Esophagus mucosa (tissue), 1 donor: ENCODE data around the gene SLC25A44. TPM values are rescaled to one million over a fixed set of nuclear protein-coding genes. Genes with fewer than 3 reads are reported as not detected.
A peak's percentile ranks its signal among the peaks of the same experiment; 100 is the strongest.

Experiments used
- ATAC-seq: fragments of 200-7000 bp; cut with Tn5 transposase; one replicate; pipeline ENCODE4 v1.9.1; 2020
- total RNA-seq: library from RNA; stranded (reverse); gene quantifications from one replicate; pipeline ENCODE4 v1.2.4, GENCODE V29; 2023
- donor health status: DM: yes; HTN: yes; CAD: no.

Gene SLC25A44
- total RNA-seq, 1 donor from 2014 or later, result 12.7 TPM

DNA sequence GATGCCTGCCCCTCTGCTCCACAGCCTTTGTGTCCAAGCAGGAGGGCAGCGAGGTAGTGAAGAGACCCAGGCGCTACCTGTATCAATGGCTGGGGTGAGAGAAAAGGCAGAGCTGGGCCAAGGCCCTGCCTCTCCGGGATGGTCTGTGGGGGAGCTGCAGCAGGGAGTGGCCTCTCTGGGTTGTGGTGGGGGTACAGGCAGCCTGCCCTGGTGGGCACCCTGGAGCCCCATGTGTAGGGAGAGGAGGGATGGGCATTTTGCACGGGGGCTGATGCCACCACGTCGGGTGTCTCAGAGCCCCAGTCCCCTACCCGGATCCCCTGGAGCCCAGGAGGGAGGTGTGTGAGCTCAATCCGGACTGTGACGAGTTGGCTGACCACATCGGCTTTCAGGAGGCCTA lies 48.8 kb downstream of the SLC25A44 start:
- no peak for ATAC-seq

- ATAC-seq, result no peak
These were observed 50.2 kb downstream of the SLC25A44 start for GRCh38 chr1:156244126-156244525.

GRCh38 chr1:156244712-156245111 lies 50.8 kb downstream of the SLC25A44 start:
- no peak for ATAC-seq

DNA sequence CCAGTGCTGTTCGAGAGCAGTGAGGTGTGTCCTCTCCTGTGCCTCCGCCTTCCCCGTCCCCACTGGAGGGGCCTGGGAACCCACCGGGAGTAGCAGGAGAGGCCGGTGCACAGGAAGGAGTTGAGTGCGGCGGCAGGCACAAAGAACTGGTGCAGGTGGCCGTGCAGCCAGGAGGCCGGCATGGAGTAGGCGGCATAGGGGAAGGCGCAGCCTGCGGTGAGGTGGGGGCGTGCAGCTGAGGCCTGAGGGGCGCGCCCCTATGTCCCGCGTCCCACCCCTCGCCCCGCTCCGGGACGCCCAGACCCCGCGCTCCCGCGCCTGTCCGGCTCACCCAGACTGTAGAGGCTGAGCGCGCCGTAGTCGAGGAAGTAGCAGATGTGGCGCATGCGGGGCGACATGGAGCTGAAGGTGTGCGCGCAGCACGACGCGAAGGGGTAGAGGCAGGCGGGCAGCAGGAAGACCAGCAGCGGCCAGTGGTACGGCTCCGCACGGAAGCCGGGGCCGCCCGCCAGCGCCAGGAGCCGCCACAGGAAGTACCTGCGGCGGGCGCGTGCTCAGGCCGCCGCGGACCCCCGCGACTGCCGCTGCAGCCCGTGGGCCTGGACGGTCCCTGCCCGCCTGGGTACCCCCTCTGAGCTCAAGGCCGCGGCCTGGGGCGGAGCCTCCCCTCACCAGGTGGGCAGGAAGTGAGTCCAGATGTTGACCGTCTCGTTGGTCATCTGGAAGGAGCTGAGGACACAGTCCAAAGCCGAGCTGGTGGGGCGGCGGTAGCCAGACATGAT lies 51.7 kb downstream of the SLC25A44 start:
- ATAC-seq, result peak; percentile 29

DNA sequence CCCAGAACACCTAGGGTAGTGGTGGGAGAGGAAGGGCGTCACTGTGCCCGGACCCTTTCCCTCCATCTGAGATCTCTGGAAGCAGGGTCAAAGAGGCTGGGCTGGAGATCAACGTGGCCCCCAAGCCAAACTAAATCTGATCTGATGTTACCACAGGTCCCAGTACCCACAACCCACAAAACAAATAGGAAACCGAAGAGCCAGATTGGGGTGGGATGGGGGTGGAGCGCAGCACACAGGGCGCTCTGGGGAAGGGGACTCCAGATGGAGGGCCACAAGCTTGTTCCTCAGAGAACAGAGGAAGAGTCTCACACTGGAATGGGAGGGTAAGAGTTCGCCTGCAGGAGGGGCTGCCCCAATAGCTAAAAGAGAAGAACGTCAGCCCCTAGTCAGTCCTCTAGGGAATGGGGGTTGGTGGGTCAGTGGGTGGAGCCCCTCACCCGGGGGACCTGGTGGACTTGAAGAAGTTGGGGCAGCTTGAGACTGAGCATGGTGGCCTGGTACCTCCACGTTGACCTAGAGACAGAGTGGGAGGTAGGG lies 52.4 kb downstream of the SLC25A44 start:
- ATAC-seq, result no peak

DNA sequence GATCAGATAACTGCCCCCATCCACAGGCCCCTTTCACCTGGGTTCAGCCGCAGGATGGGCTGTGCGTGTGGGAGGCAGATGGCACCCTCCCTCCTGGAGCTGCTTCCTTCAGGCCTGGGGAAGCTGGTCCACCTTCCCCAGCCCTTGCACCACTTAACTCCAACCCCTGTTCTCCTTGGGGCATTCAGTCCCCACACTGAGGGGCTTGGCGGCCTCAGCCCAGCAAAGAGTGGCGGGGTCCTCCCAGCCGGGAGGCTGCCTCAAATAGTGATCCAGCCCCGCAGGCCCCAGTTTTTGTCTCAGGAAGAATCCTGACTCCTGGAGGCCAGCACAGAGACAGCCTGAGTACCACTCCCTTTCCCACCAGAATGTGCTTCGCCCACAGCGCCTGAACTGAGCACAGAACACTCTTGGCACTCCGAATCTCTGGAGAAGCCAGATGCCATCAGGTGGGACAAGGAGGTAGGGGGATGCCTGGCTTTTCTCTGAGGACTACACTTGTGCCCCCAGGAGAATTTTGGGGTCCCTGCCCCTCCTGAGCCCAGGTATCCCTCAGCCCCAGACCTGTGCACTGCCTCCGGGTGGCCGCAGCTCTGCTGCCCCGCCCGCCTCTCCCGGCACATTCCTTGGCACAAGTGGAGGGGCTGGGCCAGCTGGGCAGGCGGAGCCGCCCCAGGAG lies 53.0 kb downstream of the SLC25A44 start:
- peak; percentile 64 for ATAC-seq

DNA sequence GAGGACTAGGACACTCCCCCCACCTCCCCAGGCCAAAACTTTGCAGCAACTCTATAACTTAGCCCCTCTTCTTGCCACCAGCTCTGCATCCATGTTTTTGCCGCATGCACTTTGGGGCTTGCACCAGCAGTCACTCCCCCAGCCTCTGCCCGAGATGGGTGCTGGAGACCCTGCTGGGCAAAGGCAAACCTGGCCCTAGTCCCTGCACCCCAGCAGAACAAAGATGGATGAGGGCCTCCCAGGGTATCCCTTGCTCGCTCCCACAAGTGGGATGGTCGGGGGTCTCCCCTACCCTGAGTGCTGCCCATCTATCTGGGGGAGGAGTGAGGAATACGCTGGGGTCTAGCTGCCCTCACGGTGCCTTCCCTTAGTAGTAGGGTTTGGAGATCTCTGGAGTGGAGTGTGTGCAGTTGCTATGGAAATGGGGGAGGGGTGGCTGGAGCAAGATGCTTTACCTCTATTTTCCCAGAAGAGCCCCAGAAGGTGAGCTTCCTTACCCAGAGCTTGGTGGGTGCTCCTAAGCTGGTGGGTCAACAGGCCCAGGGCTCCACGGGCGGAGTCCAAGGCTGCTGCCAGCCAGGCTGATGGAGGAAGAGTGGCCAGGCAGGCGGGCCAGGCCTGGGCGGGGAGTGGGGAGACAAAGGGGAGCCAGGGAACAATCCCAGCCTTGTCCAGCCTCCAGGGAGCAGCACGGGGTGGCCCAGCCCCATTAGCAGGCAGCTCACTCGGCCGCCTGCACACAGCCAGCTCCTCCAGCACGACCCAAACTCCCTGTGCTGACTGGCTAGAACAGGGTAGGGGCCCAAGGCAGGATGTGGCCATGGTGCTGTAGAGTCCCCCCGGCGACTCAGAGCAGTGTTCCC lies 53.8 kb downstream of the SLC25A44 start, which contains the start of gene PAQR6:
Gene PAQR6, minus strand, starts transcription at position 597 of the 863 bp plus-strand sequence. CDS start 1,325 bp downstream, outside the sequence.
- ATAC-seq, result peak; percentile 16

DNA sequence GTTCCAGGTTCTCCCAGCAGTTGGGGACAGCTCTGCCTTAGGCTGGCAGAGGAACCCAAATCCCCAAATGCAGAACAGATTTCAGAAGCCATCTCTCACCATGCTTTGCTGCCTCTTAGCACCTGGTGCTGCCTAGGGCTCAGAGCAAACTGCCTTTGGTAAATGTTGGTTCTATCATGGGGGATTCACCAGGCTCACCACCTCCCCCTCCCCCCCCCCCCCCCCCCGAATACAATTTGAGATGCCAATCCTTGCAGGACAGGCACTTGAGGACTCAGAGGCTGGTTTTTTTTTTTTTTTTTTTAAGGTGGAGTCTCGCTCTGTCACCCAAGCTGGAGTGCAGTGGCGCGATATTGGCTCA lies 54.4 kb downstream of the SLC25A44 start:
- no peak for ATAC-seq

- ATAC-seq, result no peak
These were observed 55.7 kb downstream of the SLC25A44 start for GRCh38 chr1:156249593-156249992.

GRCh38 chr1:156251527-156251926 lies 57.6 kb downstream of the SLC25A44 start:
- ATAC-seq, result no peak

GRCh38 chr1:156253634-156254033 lies 59.7 kb downstream of the SLC25A44 start:
- ATAC-seq, result no peak

DNA sequence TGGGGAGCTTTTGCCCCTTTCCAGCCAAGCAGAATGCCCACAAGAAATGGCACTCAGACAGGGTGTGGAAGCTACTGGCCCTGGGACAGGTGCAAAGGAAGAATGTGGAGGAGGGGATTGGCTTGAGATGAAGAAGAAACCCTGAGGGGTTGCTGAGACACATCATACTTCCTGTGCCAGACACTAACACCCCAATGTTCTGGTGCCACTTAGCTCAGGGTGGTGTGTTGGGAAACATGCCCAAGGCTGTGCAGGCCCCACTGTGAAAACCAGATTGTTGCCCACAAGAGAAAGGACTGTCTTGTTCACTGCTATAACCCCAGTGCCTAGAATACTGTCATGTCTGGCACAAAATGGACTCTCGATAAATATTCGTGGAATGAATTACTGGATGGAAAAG lies 63.8 kb downstream of the SLC25A44 start:
- no peak for ATAC-seq

- peak; percentile 72 for ATAC-seq
These were observed 65.0 kb downstream of the SLC25A44 start for GRCh38 chr1:156258859-156259258.

DNA sequence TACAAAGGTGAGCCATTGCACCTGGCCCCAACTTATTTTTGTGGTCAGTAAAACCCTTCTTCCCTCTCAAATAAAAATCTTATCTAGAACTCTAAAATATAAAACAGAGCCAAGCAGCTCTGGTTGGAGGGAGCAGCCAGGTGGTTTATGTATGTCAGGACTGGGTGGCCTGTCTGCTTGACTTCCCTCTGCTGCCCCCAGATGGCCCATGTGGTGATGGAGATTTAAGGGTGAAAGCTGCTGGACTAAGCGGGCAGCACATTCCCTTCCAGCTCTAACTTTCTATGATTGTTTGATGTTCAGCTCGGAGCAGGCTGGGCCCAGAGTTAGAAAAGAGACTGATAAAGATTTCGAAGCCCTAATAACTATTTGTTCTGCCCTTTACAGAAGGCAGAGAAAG lies 65.9 kb downstream of the SLC25A44 start:
- ATAC-seq, result no peak

DNA sequence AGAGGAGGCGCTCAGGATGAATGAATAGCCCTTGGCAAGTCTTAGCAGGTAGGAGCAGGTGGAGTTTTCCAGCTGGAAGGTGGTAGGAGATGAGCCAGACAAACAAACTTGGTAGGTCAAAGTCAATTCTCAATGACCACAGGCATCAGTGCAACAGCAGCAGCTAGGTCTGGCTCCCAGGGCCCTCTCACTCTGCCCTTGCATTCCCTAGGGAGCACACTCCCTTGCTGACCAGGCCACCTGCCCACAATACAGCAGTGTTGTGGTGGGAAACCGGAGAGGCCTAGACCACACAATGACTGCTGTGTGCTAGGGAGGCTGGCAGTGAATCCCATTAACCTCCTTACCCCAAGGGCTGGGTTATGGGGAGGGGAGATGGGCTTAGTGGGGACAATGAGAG lies 67.0 kb downstream of the SLC25A44 start:
- ATAC-seq, result no peak

Other genes starting within 250 kb of the SLC25A44 start
- gene ARHGEF2, start 215.6 kb upstream of the SLC25A44 start, total RNA-seq, result 23.8 TPM
- 121 TPM for gene SSR2, start 173.2 kb upstream of the SLC25A44 start, total RNA-seq
- gene UBQLN4, start 140.3 kb upstream of the SLC25A44 start, total RNA-seq, result 23.0 TPM
- gene LAMTOR2, start 139.3 kb upstream of the SLC25A44 start, total RNA-seq, result 62.3 TPM
- gene RAB25, start 132.9 kb upstream of the SLC25A44 start, total RNA-seq, result 420 TPM
- 1.7 TPM for gene MEX3A, start 111.6 kb upstream of the SLC25A44 start, total RNA-seq
- gene LMNA, start 79.4 kb upstream of the SLC25A44 start, total RNA-seq, result 315 TPM
- gene SEMA4A, start 40.5 kb upstream of the SLC25A44 start, total RNA-seq, result 34.6 TPM
- gene PMF1, start 18.9 kb downstream of the SLC25A44 start, total RNA-seq, result 44.3 TPM
- 0.28 TPM for gene BGLAP, start 48.1 kb downstream of the SLC25A44 start, total RNA-seq
- gene PAQR6, start 54.0 kb downstream of the SLC25A44 start, total RNA-seq, result 2.0 TPM
- 38.0 TPM for gene SMG5, start 88.7 kb downstream of the SLC25A44 start, total RNA-seq
- gene TMEM79, start 90.2 kb downstream of the SLC25A44 start, total RNA-seq, result 110 TPM
- gene GLMP, start 101.6 kb downstream of the SLC25A44 start, total RNA-seq, result 22.5 TPM
- gene VHLL, start 105.2 kb downstream of the SLC25A44 start, total RNA-seq, result not detected
- 178 TPM for gene CCT3, start 144.2 kb downstream of the SLC25A44 start, total RNA-seq
- gene TSACC, start 144.4 kb downstream of the SLC25A44 start, total RNA-seq, result 0.80 TPM
- gene RHBG, start 175.1 kb downstream of the SLC25A44 start, total RNA-seq, result 1.7 TPM